GM21381 (cell line): ENCODE measurements around the gene PDE9A.

Experiments used
- ATAC-seq: cut with Tn5 transposase; IDR thresholded peaks from one replicate; pipeline ENCODE4 v1.9.1; 2021; ENCODE audit warnings: mild to moderate bottlenecking, moderate library complexity; ENCODE audit not compliant: unreplicated experiment

The PDE9A gene

GRCh38 chr21:42655796-42656770 is 2.7 kb downstream of the PDE9A start:
- no peak for ATAC-seq

- no peak for ATAC-seq
Measured at GRCh38 chr21:42656872-42657271, 3.5 kb downstream of the PDE9A start.

GRCh38 chr21:42657676-42658319 is 4.4 kb downstream of the PDE9A start:
- ATAC-seq, result no peak

GRCh38 chr21:42658320-42659105 is 5.1 kb downstream of the PDE9A start:
- no peak for ATAC-seq

- ATAC-seq, result no peak
Measured at GRCh38 chr21:42659416-42660117, 6.1 kb downstream of the PDE9A start.

GRCh38 chr21:42660118-42660470 is 6.7 kb downstream of the PDE9A start:
- ATAC-seq, result no peak

- ATAC-seq, result no peak
Measured at GRCh38 chr21:42661688-42662429, 8.4 kb downstream of the PDE9A start.

- ATAC-seq, result no peak
Measured at GRCh38 chr21:42662430-42663199, 9.2 kb downstream of the PDE9A start.

- no peak for ATAC-seq
Measured at GRCh38 chr21:42663200-42663750, 9.9 kb downstream of the PDE9A start.

GRCh38 chr21:42663860-42664535 is 10.6 kb downstream of the PDE9A start:
- ATAC-seq, result no peak

GRCh38 chr21:42664614-42665013 is 11.2 kb downstream of the PDE9A start:
- ATAC-seq, result no peak

GRCh38 chr21:42665026-42665425 is 11.6 kb downstream of the PDE9A start:
- ATAC-seq, result no peak

- no peak for ATAC-seq
Measured at GRCh38 chr21:42665484-42665883, 12.1 kb downstream of the PDE9A start.

- ATAC-seq, result no peak
Measured at GRCh38 chr21:42666023-42666747, 12.8 kb downstream of the PDE9A start.

- ATAC-seq, result no peak
Measured at GRCh38 chr21:42666925-42667324, 13.5 kb downstream of the PDE9A start.

GRCh38 chr21:42668298-42668992 is 15.0 kb downstream of the PDE9A start:
- ATAC-seq, result no peak

GRCh38 chr21:42669041-42669440 is 15.6 kb downstream of the PDE9A start:
- ATAC-seq, result no peak
